ENCODE measurements around the gene TMEM242.

- TF ChIP-seq POLR2AphosphoS5 (IDR thresholded peaks at IDR 0.05; ENCODE audit: low read depth, low read length) (no peak), SMC3 (IDR thresholded peaks at IDR 0.05; ENCODE audit: low read depth, low read length) (no peak), EZH2phosphoT487 (IDR thresholded peaks at IDR 0.05; ENCODE audit: borderline replicate concordance, low read depth) (no peak), CTCF (IDR thresholded peaks at IDR 0.05) (no peak), JUND (IDR thresholded peaks at IDR 0.05) (no peak), EP300 (IDR thresholded peaks at IDR 0.05; ENCODE audit: borderline replicate concordance in 1 of 2, low read depth in 1 of 2, low read length in 1 of 2) (no peak), MAX (IDR thresholded peaks at IDR 0.05; ENCODE audit: low read depth) (no peak), RFX5 (IDR thresholded peaks at IDR 0.05; ENCODE audit: low read length) (no peak), YY1 (IDR thresholded peaks at IDR 0.05; ENCODE audit: low read depth) (no peak)
Measured at GRCh38 chr6:157287923-157288322, 35.4 kb downstream of the TMEM242 start.
